HL-60 (cell line): ENCODE measurements around the gene ADGRB3.

Source experiments
- CTCF ChIP-seq: IDR thresholded peaks from one replicate; pipeline ENCODE4 v1.5.1; 2011; ENCODE audit warnings: low read length, control low read depth, inconsistent platforms; ENCODE audit not compliant: insufficient read depth
- POLR2AphosphoS5 ChIP-seq: IDR thresholded peaks from 2 replicates; pipeline ENCODE4 v1.6.1; 2012; ENCODE audit warnings: low read depth

- TF ChIP-seq CTCF (no peak), POLR2AphosphoS5 (no peak)
These were observed 340.0 kb downstream of the ADGRB3 start for GRCh38 chr6:68975064-68975463.
